ENCODE results near the gene KLK4.

DNA sequence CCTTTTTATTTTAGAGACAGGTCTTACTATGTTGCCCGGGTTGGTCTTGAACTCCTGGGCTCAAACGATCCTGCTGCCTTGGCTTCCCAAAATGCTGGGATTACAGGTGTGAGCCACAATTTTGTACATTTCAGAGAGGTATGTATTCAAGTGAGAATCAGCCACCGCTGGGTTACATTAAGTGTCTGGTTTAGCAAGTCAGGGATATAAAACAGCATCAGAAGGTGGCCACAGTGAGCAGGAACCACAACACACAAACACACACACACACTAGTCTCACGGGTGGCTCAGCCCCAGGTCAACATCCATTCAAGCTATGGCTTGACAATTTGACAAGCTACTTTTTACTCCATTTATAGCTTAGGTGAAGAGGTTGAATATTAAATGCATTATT is 21.5 kb upstream of the KLK4 start:
- TF ChIP-seq, protein P1, sequence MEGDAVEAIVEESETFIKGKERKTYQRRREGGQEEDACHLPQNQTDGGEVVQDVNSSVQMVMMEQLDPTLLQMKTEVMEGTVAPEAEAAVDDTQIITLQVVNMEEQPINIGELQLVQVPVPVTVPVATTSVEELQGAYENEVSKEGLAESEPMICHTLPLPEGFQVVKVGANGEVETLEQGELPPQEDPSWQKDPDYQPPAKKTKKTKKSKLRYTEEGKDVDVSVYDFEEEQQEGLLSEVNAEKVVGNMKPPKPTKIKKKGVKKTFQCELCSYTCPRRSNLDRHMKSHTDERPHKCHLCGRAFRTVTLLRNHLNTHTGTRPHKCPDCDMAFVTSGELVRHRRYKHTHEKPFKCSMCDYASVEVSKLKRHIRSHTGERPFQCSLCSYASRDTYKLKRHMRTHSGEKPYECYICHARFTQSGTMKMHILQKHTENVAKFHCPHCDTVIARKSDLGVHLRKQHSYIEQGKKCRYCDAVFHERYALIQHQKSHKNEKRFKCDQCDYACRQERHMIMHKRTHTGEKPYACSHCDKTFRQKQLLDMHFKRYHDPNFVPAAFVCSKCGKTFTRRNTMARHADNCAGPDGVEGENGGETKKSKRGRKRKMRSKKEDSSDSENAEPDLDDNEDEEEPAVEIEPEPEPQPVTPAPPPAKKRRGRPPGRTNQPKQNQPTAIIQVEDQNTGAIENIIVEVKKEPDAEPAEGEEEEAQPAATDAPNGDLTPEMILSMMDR (IDR thresholded peaks at IDR 0.05) = no peak
- TF ChIP-seq POLR2A (IDR thresholded peaks at IDR 0.05) = no peak

All from thyroid gland (tissue), 4 donors.